ENCODE measurements around the gene FUBP3. TPM values are rescaled to one million over a fixed set of nuclear protein-coding genes. Genes with fewer than 3 reads are reported as not detected.

Gene FUBP3
- total and polyA plus RNA-seq, 4 donors = 47.6 to 102 (median 72.4) TPM

DNA sequence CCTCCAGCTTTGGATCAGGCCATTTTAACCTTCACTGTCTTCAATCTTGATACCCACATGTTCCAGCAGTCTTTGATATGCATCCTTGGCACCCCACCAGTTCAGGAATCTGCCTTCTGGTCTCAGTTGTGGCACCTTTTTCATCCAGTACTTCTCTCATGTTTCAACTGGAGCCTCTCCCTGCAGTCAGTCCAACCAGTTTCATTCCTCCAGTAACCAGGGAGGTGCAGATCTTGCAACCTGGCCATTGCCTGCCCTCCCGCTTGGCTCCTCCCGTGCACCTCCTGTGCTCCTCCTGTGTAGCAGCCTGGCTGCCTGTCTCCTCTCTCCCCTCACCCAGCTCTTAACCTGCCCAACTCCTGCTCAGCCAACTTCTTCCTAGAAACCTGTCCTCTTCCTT, 20.2 kb downstream of the FUBP3 start:
- no peak overlapping the region for H3K27ac ChIP-seq (ENCODE audit: low read depth, low read length)
- H3K9me3 ChIP-seq (ENCODE audit: control insufficient read depth, insufficient read depth, low read length) = no peaks in the 10 kb centered on the region
- H3K4me3 ChIP-seq (ENCODE audit: low read depth, low read length) = no peak overlapping the region
- DNase-seq (ENCODE audit: low read depth in 4 of 6, low spot score in 6 of 6) = no peak
- peaks cover 26% of the 10 kb centered on the region for H3K36me3 ChIP-seq (ENCODE audit: control insufficient read depth, insufficient read depth, low read length)
- no peaks in the 10 kb centered on the region for H3K27me3 ChIP-seq (ENCODE audit: control insufficient read depth, insufficient read depth, low read length)
- WGBS (ENCODE audit: insufficient coverage) = 73% methylated on average over 2 of the region's 2 CpGs
- no peaks in the 10 kb centered on the region for H3K4me1 ChIP-seq (ENCODE audit: control insufficient read depth, insufficient read depth, low read length)

- WGBS (ENCODE audit: insufficient coverage) = 100% methylated on average over 1 of the region's 2 CpGs
- Histone ChIP-seq H3K27ac (ENCODE audit: low read depth, low read length) (no peak overlapping the region), H3K36me3 (ENCODE audit: control insufficient read depth, insufficient read depth, low read length) (peaks cover 33% of the 10 kb centered on the region), H3K9me3 (ENCODE audit: control insufficient read depth, insufficient read depth, low read length) (no peaks in the 10 kb centered on the region), H3K4me1 (ENCODE audit: control insufficient read depth, insufficient read depth, low read length) (no peaks in the 10 kb centered on the region), H3K4me3 (ENCODE audit: low read depth, low read length) (no peak overlapping the region), H3K27me3 (ENCODE audit: control insufficient read depth, insufficient read depth, low read length) (no peaks in the 10 kb centered on the region)
- DNase-seq (ENCODE audit: low read depth in 4 of 6, low spot score in 6 of 6) = no peak
Observed at GRCh38 chr9:130601100-130601499, 21.7 kb downstream of the FUBP3 start.

DNA sequence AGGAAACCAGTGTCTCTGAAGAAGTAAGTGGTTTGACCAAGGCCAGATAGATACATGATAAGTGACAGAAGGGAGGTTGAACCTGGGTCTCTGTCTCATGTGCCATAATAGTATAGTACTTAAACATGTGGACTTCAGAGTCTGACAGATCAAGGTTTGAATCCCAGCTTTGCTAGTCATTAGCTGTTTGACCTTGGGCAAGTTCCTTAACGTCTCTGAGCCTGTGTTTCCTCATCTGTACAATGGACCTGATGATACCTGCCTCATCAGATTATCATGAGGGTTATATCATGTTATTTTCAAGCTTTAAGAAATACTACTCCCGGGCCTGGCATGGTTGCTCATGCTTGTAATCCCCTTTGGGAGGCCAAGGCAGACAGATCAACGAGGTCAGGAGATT, 24.9 kb downstream of the FUBP3 start:
- Histone ChIP-seq H3K9me3 (ENCODE audit: control insufficient read depth, insufficient read depth, low read length) (no peaks in the 10 kb centered on the region), H3K36me3 (ENCODE audit: control insufficient read depth, insufficient read depth, low read length) (peaks cover 32% of the 10 kb centered on the region), H3K27ac (ENCODE audit: low read depth, low read length) (no peak overlapping the region), H3K27me3 (ENCODE audit: control insufficient read depth, insufficient read depth, low read length) (no peaks in the 10 kb centered on the region), H3K4me3 (ENCODE audit: low read depth, low read length) (no peak overlapping the region), H3K4me1 (ENCODE audit: control insufficient read depth, insufficient read depth, low read length) (no peaks in the 10 kb centered on the region)
- DNase-seq (ENCODE audit: low read depth in 4 of 6, low spot score in 6 of 6) = no peak
- 100% methylated on average over 1 of the region's 3 CpGs for WGBS (ENCODE audit: insufficient coverage)

DNA sequence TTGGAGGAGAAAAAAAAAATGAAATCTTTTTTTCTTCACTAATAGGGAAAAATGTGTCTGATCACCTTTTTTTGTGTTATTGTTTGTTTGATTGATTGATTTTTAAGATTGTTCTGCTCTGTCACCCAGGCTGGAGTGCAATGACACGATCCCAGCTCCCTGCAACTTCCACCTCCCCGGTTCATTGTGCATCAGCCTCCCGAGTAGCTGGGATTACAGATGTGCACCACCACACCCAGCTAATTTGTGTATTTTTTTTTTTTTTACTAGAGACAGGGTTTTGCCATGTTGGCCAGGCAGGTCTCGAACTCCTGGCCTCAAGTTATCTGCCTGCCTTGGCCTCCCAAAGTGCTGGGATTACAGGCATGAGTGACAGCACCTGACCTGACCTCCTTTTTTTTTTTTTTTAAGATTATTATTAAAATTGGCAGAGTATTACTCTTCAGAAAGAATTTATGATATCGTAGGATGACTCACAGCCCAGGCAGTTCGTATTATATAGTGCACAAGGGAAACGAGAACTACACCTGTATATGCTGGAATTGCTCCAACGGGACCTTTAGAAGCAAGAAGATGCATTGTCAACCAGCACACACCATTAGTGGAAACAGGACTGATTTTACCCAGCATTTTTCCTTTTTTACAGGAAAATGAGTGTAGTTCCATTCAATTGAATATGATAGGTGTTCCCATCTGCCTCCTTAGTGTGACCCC, 27.7 kb downstream of the FUBP3 start:
- no CpG with 5 or more reads among the region's 8 CpGs for WGBS (ENCODE audit: insufficient coverage)
- Histone ChIP-seq H3K4me3 (ENCODE audit: low read depth, low read length) (no peak overlapping the region), H3K27me3 (ENCODE audit: control insufficient read depth, insufficient read depth, low read length) (no peaks in the 10 kb centered on the region), H3K36me3 (ENCODE audit: control insufficient read depth, insufficient read depth, low read length) (peaks cover 19% of the 10 kb centered on the region), H3K27ac (ENCODE audit: low read depth, low read length) (no peak overlapping the region), H3K9me3 (ENCODE audit: control insufficient read depth, insufficient read depth, low read length) (no peaks in the 10 kb centered on the region), H3K4me1 (ENCODE audit: control insufficient read depth, insufficient read depth, low read length) (no peaks in the 10 kb centered on the region)
- DNase-seq (ENCODE audit: low read depth in 4 of 6, low spot score in 6 of 6) = peak in 1 of 6 donors; percentile 36

GRCh38 chr9:130607640-130608420, 28.5 kb downstream of the FUBP3 start:
- no peak overlapping the region for H3K27ac ChIP-seq (ENCODE audit: low read depth, low read length)
- WGBS (ENCODE audit: insufficient coverage) = 88% methylated on average over 8 of the region's 10 CpGs
- no peaks in the 10 kb centered on the region for H3K27me3 ChIP-seq (ENCODE audit: control insufficient read depth, insufficient read depth, low read length)
- DNase-seq (ENCODE audit: low read depth in 4 of 6, low spot score in 6 of 6) = peak in 2 of 6 donors; percentile 37 to 57
- no peak overlapping the region for H3K4me3 ChIP-seq (ENCODE audit: low read depth, low read length)
- H3K36me3 ChIP-seq (ENCODE audit: control insufficient read depth, insufficient read depth, low read length) = peaks cover 12% of the 10 kb centered on the region
- H3K4me1 ChIP-seq (ENCODE audit: control insufficient read depth, insufficient read depth, low read length) = no peaks in the 10 kb centered on the region
- no peaks in the 10 kb centered on the region for H3K9me3 ChIP-seq (ENCODE audit: control insufficient read depth, insufficient read depth, low read length)

GRCh38 chr9:130608554-130609134, 29.3 kb downstream of the FUBP3 start:
- Histone ChIP-seq H3K27ac (ENCODE audit: low read depth, low read length) (no peak overlapping the region), H3K4me3 (ENCODE audit: low read depth, low read length) (no peak overlapping the region), H3K36me3 (ENCODE audit: control insufficient read depth, insufficient read depth, low read length) (peaks cover 15% of the 10 kb centered on the region), H3K9me3 (ENCODE audit: control insufficient read depth, insufficient read depth, low read length) (no peaks in the 10 kb centered on the region), H3K27me3 (ENCODE audit: control insufficient read depth, insufficient read depth, low read length) (no peaks in the 10 kb centered on the region), H3K4me1 (ENCODE audit: control insufficient read depth, insufficient read depth, low read length) (no peaks in the 10 kb centered on the region)
- peak in 1 of 6 donors; percentile 10 for DNase-seq (ENCODE audit: low read depth in 4 of 6, low spot score in 6 of 6)
- WGBS (ENCODE audit: insufficient coverage) = 38% methylated on average over 1 of the region's 6 CpGs

DNA sequence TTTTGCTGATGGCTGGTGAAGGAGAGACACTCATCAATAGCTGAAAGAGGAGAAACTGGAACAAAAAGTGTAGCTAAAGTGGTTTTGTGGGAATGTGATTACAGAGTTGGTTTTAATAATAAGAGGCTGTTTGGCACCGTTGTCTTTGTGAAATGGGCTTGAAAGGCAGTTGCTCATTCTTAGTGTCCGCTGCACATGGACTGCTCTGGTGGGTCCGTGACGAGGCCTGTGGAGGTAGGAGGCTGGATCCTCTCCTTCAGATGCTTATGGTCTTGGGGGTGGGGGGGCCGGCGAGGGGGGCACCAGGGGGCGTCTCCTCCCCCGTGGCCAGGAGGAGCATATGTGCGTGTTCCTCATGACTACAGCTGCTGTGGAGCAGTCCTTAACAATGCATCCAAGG, 29.8 kb downstream of the FUBP3 start:
- Histone ChIP-seq H3K4me1 (ENCODE audit: control insufficient read depth, insufficient read depth, low read length) (no peaks in the 10 kb centered on the region), H3K27ac (ENCODE audit: low read depth, low read length) (no peak overlapping the region), H3K36me3 (ENCODE audit: control insufficient read depth, insufficient read depth, low read length) (peaks cover 18% of the 10 kb centered on the region), H3K4me3 (ENCODE audit: low read depth, low read length) (no peak overlapping the region), H3K9me3 (ENCODE audit: control insufficient read depth, insufficient read depth, low read length) (no peaks in the 10 kb centered on the region), H3K27me3 (ENCODE audit: control insufficient read depth, insufficient read depth, low read length) (no peaks in the 10 kb centered on the region)
- DNase-seq (ENCODE audit: low read depth in 4 of 6, low spot score in 6 of 6) = peak in 1 of 6 donors; percentile 14
- whole genome bisulfite sequencing (ENCODE audit: insufficient coverage) = 19% methylated on average over 2 of the region's 9 CpGs

DNA sequence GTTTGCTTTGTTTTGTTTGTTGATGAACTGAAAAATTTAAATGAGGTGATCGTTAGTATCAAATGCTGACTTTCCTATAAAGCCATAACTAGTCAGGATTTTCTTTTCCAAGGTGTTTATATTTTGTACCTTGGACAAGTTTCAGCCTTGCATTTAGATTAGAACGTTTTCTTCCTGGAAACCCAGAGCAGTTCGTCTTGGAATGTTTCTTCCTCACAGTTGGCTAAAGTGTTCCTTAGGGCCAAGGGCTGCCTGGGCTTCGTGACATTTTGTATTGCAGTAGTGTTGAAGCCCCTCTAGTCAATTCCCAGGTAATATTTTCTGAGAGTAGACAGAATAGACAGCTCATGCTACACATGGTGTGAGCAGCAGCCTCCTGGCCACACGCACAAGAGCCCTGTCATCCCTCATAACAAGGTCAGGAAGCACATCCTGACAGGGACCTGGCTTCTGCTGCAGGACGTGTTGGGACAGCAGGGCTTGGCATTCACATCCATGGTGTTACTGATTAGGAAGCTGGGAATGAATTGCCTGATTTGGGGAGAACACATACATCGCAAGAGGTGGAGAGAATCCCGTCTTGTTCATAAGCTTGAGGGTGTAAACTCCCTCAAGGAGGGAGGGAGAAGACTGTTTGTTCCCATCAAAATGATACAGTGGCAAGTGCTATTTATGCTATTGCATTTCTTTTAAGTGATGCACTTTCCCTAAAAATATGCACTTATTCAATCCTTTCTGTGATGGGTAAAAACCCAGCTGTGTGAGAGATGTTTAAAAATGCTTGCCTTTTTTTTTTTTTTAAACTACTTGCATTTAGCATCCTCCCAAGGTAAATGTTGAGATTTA, 31.7 kb downstream of the FUBP3 start:
- Histone ChIP-seq H3K4me1 (ENCODE audit: control insufficient read depth, insufficient read depth, low read length) (no peaks in the 10 kb centered on the region), H3K36me3 (ENCODE audit: control insufficient read depth, insufficient read depth, low read length) (peaks cover 20% of the 10 kb centered on the region), H3K27me3 (ENCODE audit: control insufficient read depth, insufficient read depth, low read length) (no peaks in the 10 kb centered on the region), H3K4me3 (ENCODE audit: low read depth, low read length) (no peak overlapping the region), H3K27ac (ENCODE audit: low read depth, low read length) (no peak overlapping the region), H3K9me3 (ENCODE audit: control insufficient read depth, insufficient read depth, low read length) (no peaks in the 10 kb centered on the region)
- peak in 1 of 6 donors; percentile 12 for DNase-seq (ENCODE audit: low read depth in 4 of 6, low spot score in 6 of 6)
- WGBS (ENCODE audit: insufficient coverage) = 71% methylated on average over 6 of the region's 8 CpGs

GRCh38 chr9:130616451-130616850, 37.1 kb downstream of the FUBP3 start:
- Histone ChIP-seq H3K4me1 (ENCODE audit: control insufficient read depth, insufficient read depth, low read length) (no peaks in the 10 kb centered on the region), H3K4me3 (ENCODE audit: low read depth, low read length) (no peak overlapping the region), H3K36me3 (ENCODE audit: control insufficient read depth, insufficient read depth, low read length) (peaks cover 55% of the 10 kb centered on the region), H3K27ac (ENCODE audit: low read depth, low read length) (no peak overlapping the region), H3K9me3 (ENCODE audit: control insufficient read depth, insufficient read depth, low read length) (no peaks in the 10 kb centered on the region), H3K27me3 (ENCODE audit: control insufficient read depth, insufficient read depth, low read length) (no peaks in the 10 kb centered on the region)
- no peak for DNase-seq (ENCODE audit: low read depth in 4 of 6, low spot score in 6 of 6)
- 95% methylated on average over 7 of the region's 10 CpGs for WGBS (ENCODE audit: insufficient coverage)

Measured in spinal cord (tissue), 10 donors.